Left cardiac atrium (tissue), 4 donors: ENCODE results near the gene XPO4. TPM values are rescaled to one million over a fixed set of nuclear protein-coding genes. Genes with fewer than 3 reads are reported as not detected.
"Not testable (repeated sequence)": the region's sequence is repeated elsewhere in the genome, so short reads cannot be mapped to it uniquely, and the experiment has no call there.

Experiments
- ATAC-seq, 2 donors: fragments of 200-7000 bp; cut with Tn5 transposase; one replicate each; pipeline ENCODE4 v1.9.1; 2020; ENCODE audit warnings: mild to moderate bottlenecking in 2 of 2, moderate library complexity in 2 of 2
- DNase-seq: peaks from one replicate; pipeline ENCODE4 v3.0.0-alpha.2; 2020
- intact Hi-C, 2 donors: fragments of 100-400 bp; cut with DNase I; formaldehyde crosslinking; loops; one replicate each; pipeline versions ENCODE4 v1.14.1 to v1.15.1; 2022 to 2023
- total RNA-seq, 2 donors: library from RNA; stranded (reverse); fragmentation: NEBNext Ultra II Directional; extraction: Animal tissue kit (Norgen Biotek cat#: 25700); gene quantifications; one replicate each; pipeline ENCODE4 v1.2.1, GENCODE V29; 2021
- donor health status: DM: no; HTN: yes; CAD: no.
- donor health status: DM: no; HTN: yes; CAD: no; lungs with severe emphysema.
- donor health status: DM: yes; HTN: yes; CAD: no.
- donor health status: Dilated cardiomyopathy.

The XPO4 gene
- total RNA-seq, 2 donors from 2014 or later, result 7.8 to 12.1 TPM

GRCh38 chr13:20772401-20773131 lies 130.0 kb downstream of the XPO4 start:
- DNase-seq (no peak), ATAC-seq (no peak)
- intact Hi-C loops, result loop anchor here in 1 of 2 donors (10.0 kb wide), 1 partner anchor 52 kb away; no protein-coding TSS in a partner anchor

- intact Hi-C loops, result loop anchor here in 1 of 2 donors (10.0 kb wide), 1 partner anchor 55 kb away; no protein-coding TSS in a partner anchor
- ATAC-seq (no peak), DNase-seq (no peak)
Observed at GRCh38 chr13:20769834-20770233, 132.7 kb downstream of the XPO4 start.

- ATAC-seq, result no peak
- no peak for DNase-seq
- intact Hi-C loops, result no loop called here
Observed at GRCh38 chr13:20769091-20769490, 133.5 kb downstream of the XPO4 start.

- ATAC-seq, result no peak
- intact Hi-C loops, result no loop called here
- DNase-seq, result no peak
Observed at GRCh38 chr13:20767309-20767943, 135.1 kb downstream of the XPO4 start.

- intact Hi-C loops, result no loop called here
- no peak for ATAC-seq
- no peak for DNase-seq
Observed at GRCh38 chr13:20760872-20761271, 141.7 kb downstream of the XPO4 start.

- no peak for ATAC-seq
- no peak for DNase-seq
- intact Hi-C loops, result no loop called here
Observed at GRCh38 chr13:20754009-20754408, 148.5 kb downstream of the XPO4 start.

GRCh38 chr13:20749377-20749776 lies 153.2 kb downstream of the XPO4 start:
- intact Hi-C loops, result no loop called here
- no peak for ATAC-seq
- DNase-seq, result no peak

- DNase-seq, ATAC-seq, intact Hi-C loops: not testable (repeated sequence)
Observed at GRCh38 chr13:20743830-20744404, 158.6 kb downstream of the XPO4 start.

GRCh38 chr13:20740021-20740420 lies 162.5 kb downstream of the XPO4 start:
- no peak for DNase-seq
- intact Hi-C loops, result no loop called here
- no peak for ATAC-seq

GRCh38 chr13:20738616-20739015 lies 163.9 kb downstream of the XPO4 start:
- ATAC-seq (no peak), DNase-seq (no peak)
- intact Hi-C loops, result no loop called here

- intact Hi-C loops, result no loop called here
- ATAC-seq (no peak), DNase-seq (no peak)
Observed at GRCh38 chr13:20729633-20730585, 172.6 kb downstream of the XPO4 start.

- intact Hi-C loops, result no loop called here
- ATAC-seq (no peak), DNase-seq (no peak)
Observed at GRCh38 chr13:20728579-20729311, 173.8 kb downstream of the XPO4 start.

GRCh38 chr13:20727856-20728255 lies 174.7 kb downstream of the XPO4 start:
- DNase-seq (no peak), ATAC-seq (no peak)

More at GRCh38 chr13:20727856-20728255, 174.7 kb downstream of the XPO4 start:
- intact Hi-C loops, result no loop called here

Other genes starting within 250 kb of the XPO4 start
- 1 to 10 TPM; 1.8 to 3.2 TPM for gene IL17D, start 199.0 kb downstream of the XPO4 start, total RNA-seq
- 10 to 100 TPM in 1 of 2 donors, 1 to 10 TPM in 1; 9.4 to 13.1 TPM for gene EEF1AKMT1, start 128.8 kb downstream of the XPO4 start, total RNA-seq
- 10 to 100 TPM; 19.3 to 30.9 TPM for gene LATS2, start 158.8 kb upstream of the XPO4 start, total RNA-seq
- gene SAP18, start 237.4 kb upstream of the XPO4 start, total RNA-seq, result 100 to 1,000 TPM; 215 to 243 TPM